K562 treated with DMSO at 1 percent for 12 hours (cell line): ENCODE results near the gene ECT2. TPM values are rescaled to one million over a fixed set of nuclear protein-coding genes. Genes with fewer than 3 reads are reported as not detected.

Source experiments
- total RNA-seq: library from RNA; unstranded; fragments of 300-600 nt; gene quantifications from 2 replicates; pipeline ENCODE4 v1.2.3, GENCODE V29; 2022; ENCODE audit not compliant: insufficient read depth

Gene ECT2, protein sequence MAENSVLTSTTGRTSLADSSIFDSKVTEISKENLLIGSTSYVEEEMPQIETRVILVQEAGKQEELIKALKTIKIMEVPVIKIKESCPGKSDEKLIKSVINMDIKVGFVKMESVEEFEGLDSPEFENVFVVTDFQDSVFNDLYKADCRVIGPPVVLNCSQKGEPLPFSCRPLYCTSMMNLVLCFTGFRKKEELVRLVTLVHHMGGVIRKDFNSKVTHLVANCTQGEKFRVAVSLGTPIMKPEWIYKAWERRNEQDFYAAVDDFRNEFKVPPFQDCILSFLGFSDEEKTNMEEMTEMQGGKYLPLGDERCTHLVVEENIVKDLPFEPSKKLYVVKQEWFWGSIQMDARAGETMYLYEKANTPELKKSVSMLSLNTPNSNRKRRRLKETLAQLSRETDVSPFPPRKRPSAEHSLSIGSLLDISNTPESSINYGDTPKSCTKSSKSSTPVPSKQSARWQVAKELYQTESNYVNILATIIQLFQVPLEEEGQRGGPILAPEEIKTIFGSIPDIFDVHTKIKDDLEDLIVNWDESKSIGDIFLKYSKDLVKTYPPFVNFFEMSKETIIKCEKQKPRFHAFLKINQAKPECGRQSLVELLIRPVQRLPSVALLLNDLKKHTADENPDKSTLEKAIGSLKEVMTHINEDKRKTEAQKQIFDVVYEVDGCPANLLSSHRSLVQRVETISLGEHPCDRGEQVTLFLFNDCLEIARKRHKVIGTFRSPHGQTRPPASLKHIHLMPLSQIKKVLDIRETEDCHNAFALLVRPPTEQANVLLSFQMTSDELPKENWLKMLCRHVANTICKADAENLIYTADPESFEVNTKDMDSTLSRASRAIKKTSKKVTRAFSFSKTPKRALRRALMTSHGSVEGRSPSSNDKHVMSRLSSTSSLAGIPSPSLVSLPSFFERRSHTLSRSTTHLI
- 9.9 and 35.0 TPM in 2 replicates for total RNA-seq

DNA sequence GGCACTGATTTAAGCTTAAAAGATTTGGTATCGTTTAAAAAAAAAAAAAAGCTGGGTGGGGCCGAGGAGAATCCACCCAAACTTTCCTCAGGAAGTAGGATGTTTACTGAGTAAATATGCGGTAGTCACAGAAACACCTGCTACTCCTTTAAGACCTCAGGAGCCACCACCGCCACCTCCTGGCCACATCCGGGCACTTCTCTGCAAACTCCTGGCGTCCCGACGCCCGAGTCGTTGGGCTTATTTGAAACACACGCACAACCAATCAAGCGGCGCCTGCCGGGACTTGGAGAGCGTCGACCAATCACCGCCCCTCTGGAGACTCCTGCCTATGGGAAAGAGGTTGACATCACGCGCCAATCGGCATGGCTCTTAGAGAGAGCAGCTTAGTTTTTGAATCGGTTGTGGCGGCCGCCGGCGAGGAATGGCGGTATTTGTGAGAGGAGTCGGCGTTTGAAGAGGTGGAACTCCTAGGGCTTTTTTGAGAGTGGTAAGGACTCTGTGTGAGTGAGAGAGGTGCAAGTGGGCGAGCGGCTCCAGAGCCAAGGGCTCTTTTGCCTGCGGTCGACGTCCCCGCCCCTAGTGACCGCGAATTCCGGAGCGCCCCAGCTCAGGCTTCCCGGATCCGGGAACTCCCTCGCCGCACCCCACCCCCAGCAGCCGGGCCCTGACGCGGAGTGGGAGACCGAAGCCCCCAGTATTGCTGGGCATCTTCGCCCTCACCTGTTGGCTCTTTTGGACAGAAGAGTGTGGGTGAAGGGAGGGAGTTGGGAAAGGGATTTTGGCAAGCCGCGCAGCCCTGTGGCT, at the start of gene ECT2:
ECT2 (plus strand) TSS at position 359 of the 807 bp plus-strand sequence. CDS start 3,805 bp downstream, outside the sequence.

DNA sequence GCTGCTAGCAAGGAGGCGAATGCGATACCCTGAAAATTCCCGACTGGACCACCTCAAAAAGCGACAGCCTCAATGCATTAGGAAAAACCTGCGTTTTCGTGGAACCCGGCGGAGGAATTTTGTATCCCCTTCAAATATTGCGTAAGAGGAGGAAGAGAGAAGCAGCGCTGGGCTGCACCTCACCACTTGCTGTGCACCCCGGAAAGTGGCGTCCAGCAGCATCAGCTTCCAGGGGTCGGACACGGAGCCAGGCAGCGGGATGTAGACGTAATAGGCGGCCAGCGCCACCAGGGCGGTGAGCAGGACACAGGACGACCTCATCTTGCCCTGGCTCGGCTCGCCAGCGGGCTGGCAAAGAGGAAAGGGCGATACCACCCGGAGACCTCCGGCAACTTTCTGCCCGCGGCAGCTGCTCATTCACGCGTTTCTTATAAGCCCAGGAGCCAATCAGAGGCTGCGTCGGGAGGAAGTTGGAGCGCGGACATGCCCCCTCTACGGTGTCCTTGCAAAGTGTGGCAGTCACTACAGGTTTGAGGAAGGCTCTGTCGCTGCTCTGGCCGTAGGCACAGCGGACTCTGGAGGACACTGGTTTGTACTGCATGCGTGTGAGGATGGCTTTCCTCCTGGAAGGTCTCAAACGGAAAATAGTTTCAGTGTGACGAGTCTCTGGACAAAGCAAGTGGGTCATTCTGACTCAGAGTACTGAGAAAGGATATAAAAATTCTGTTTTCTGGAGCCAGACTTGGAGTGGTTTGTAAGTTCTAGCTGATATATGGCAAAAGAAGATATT, 39.7 kb upstream of the ECT2 start, which contains the start of gene NCEH1:
NCEH1 (minus strand) TSS at position 404 of the 790 bp plus-strand sequence; CDS start at position 321, 83 bp downstream.

Other genes starting within 250 kb of the ECT2 start
- gene TNFSF10, start 227.3 kb upstream of the ECT2 start, total RNA-seq = 3.3 and 8.3 TPM in 2 replicates
- 2.0 and 7.2 TPM in 2 replicates for gene NCEH1, start 39.7 kb upstream of the ECT2 start, total RNA-seq